OCI-LY1 (cell line): ENCODE results near the gene LAMP1.

ENCODE experiments used
- H2AFZ ChIP-seq: fragments of 200-600 bp; sonication (generic), shearing (Covaris generic); 2 replicates; pipeline ENCODE4 v1.6.0; 2014; ENCODE audit warnings: antibody characterized with exemption, mild to moderate bottlenecking, low read length
- H3F3A ChIP-seq: fragments of 200-600 bp; sonication (generic), shearing (Covaris generic); 2 replicates; pipeline ENCODE4 v1.6.0; 2014; ENCODE audit warnings: mild to moderate bottlenecking, antibody characterized with exemption, low read length, moderate library complexity; ENCODE audit not compliant: insufficient read depth
- H3K27ac ChIP-seq: fragments of 200-600 bp; sonication (generic); 2 replicates; pipeline ENCODE4 v1.5.1; 2014; ENCODE audit warnings: low read length, mixed run types, mild to moderate bottlenecking, low read depth; ENCODE audit not compliant: poor library complexity, severe bottlenecking
- H3K27me3 ChIP-seq: fragments of 200-600 bp; sonication (generic); 2 replicates; pipeline ENCODE4 v1.6.0; 2014; ENCODE audit warnings: antibody characterized with exemption, mild to moderate bottlenecking, low read length, moderate library complexity; ENCODE audit not compliant: insufficient read depth
- H3K36me3 ChIP-seq: fragments of 200-600 bp; sonication (generic); 2 replicates; pipeline ENCODE4 v1.6.1; 2014; ENCODE audit warnings: mild to moderate bottlenecking, antibody characterized with exemption, low read length, moderate library complexity, mixed read lengths; ENCODE audit not compliant: insufficient read depth
- H3K4me1 ChIP-seq: fragments of 200-600 bp; sonication (generic); 2 replicates; pipeline ENCODE4 v1.5.1; 2014; ENCODE audit warnings: mild to moderate bottlenecking, low read length, moderate library complexity; ENCODE audit not compliant: insufficient read depth, severe bottlenecking
- H3K4me2 ChIP-seq: fragments of 200-600 bp; sonication (generic), shearing (Covaris generic); 2 replicates; pipeline ENCODE4 v1.6.1; 2014; ENCODE audit warnings: low read length
- H3K4me3 ChIP-seq: fragments of 200-600 bp; sonication (generic); 2 replicates; pipeline ENCODE4 v1.5.1; 2014; ENCODE audit warnings: low read length, low read depth, mild to moderate bottlenecking, mixed read lengths; ENCODE audit not compliant: poor library complexity, severe bottlenecking
- H3K79me2 ChIP-seq: fragments of 200-600 bp; shearing (Covaris generic); 2 replicates; pipeline ENCODE4 v1.6.1; 2016; ENCODE audit warnings: mixed run types, low read length, mixed read lengths; ENCODE audit not compliant: insufficient read depth
- H3K9ac ChIP-seq: fragments of 200-600 bp; sonication (generic), shearing (Covaris generic); 2 replicates; pipeline ENCODE4 v1.6.1; 2014; ENCODE audit warnings: mild to moderate bottlenecking, low read length, mixed read lengths
- H3K9me2 ChIP-seq: fragments of 200-600 bp; sonication (generic), shearing (Covaris generic); 2 replicates; pipeline ENCODE4 v1.6.1; 2014; ENCODE audit warnings: low read depth, mild to moderate bottlenecking, low read length, mixed read lengths
- H3K9me3 ChIP-seq: fragments of 200-600 bp; shearing (Covaris generic); 2 replicates; pipeline ENCODE4 v1.6.1; 2014; ENCODE audit warnings: low read length, mixed read lengths
- H4K20me1 ChIP-seq: fragments of 200-600 bp; sonication (generic), shearing (Covaris generic); 2 replicates; pipeline ENCODE4 v1.6.0; 2016; ENCODE audit warnings: mild to moderate bottlenecking, low read length; ENCODE audit not compliant: insufficient read depth
- CTCF ChIP-seq: fragments of 200-600 bp; sonication (generic), shearing (Covaris generic); IDR thresholded peaks from 2 replicates; pipeline ENCODE4 v1.5.1; 2017; ENCODE audit warnings: mild to moderate bottlenecking, antibody characterized with exemption, low read length, moderate library complexity, mixed read lengths
- EZH2 ChIP-seq: fragments of 200-600 bp; sonication (generic), shearing (Covaris generic); IDR thresholded peaks from 2 replicates; pipeline ENCODE4 v1.8.0; 2017; ENCODE audit warnings: borderline replicate concordance, mixed run types, mild to moderate bottlenecking, antibody characterized with exemption, low read length, moderate library complexity, mixed read lengths

Gene LAMP1

GRCh38 chr13:113348591-113348990, 51.6 kb downstream of the LAMP1 start:
- Histone ChIP-seq H3K36me3 (no peaks in the 10 kb centered on the region), H2AFZ (no peak overlapping the region), H3K4me1 (no peaks in the 10 kb centered on the region), H3K9me3 (0 out of 2 replicates have a peak, but pooled peaks cover 4% of the 10 kb centered on the region), H4K20me1 (no peaks in the 10 kb centered on the region), H3K9ac (no peak overlapping the region), H3F3A (no peaks in the 10 kb centered on the region), H3K27ac (no peak overlapping the region), H3K9me2 (no peaks in the 10 kb centered on the region), H3K27me3 (peaks cover 15% of the 10 kb centered on the region; the same call in 1 of the 2 replicates), H3K79me2 (no peaks in the 10 kb centered on the region), H3K4me2 (no peak overlapping the region), H3K4me3 (no peak overlapping the region)
- TF ChIP-seq EZH2 = no peak
- no peak for TF ChIP-seq CTCF

- no peak for TF ChIP-seq CTCF
- no peak for TF ChIP-seq EZH2
- no peak overlapping the region for H3K4me3 ChIP-seq
- H3K9me2 ChIP-seq = no peaks in the 10 kb centered on the region
- H3F3A ChIP-seq = no peaks in the 10 kb centered on the region
- H3K36me3 ChIP-seq = no peaks in the 10 kb centered on the region
- H3K9ac ChIP-seq = no peak overlapping the region
- no peak overlapping the region for H3K4me2 ChIP-seq
- no peak overlapping the region for H3K27ac ChIP-seq
- no peak overlapping the region for H2AFZ ChIP-seq
- 0 out of 2 replicates have a peak, but pooled peaks cover 4% of the 10 kb centered on the region for H3K9me3 ChIP-seq
- no peaks in the 10 kb centered on the region for H4K20me1 ChIP-seq
- peaks cover 15% of the 10 kb centered on the region; the same call in 1 of the 2 replicates for H3K27me3 ChIP-seq
- H3K4me1 ChIP-seq = no peaks in the 10 kb centered on the region
- no peaks in the 10 kb centered on the region for H3K79me2 ChIP-seq
Measured at GRCh38 chr13:113349050-113349449, 52.0 kb downstream of the LAMP1 start.

- H3K36me3 ChIP-seq = no peaks in the 10 kb centered on the region
- no peak overlapping the region for H3K27ac ChIP-seq
- no peak overlapping the region for H3K4me2 ChIP-seq
- 0 out of 2 replicates have a peak, but pooled peaks cover 4% of the 10 kb centered on the region for H3K9me3 ChIP-seq
- no peaks in the 10 kb centered on the region for H3K9me2 ChIP-seq
- H3K4me3 ChIP-seq = no peak overlapping the region
- H2AFZ ChIP-seq = no peak overlapping the region
- peaks cover 15% of the 10 kb centered on the region; the same call in 1 of the 2 replicates for H3K27me3 ChIP-seq
- no peaks in the 10 kb centered on the region for H3K4me1 ChIP-seq
- TF ChIP-seq CTCF = no peak
- no peak for TF ChIP-seq EZH2
- no peaks in the 10 kb centered on the region for H3K79me2 ChIP-seq
- no peaks in the 10 kb centered on the region for H4K20me1 ChIP-seq
- no peaks in the 10 kb centered on the region for H3F3A ChIP-seq
- no peak overlapping the region for H3K9ac ChIP-seq
Measured at GRCh38 chr13:113349491-113349890, 52.5 kb downstream of the LAMP1 start.
